ENCODE measurements around the gene IFITM5.

DNA sequence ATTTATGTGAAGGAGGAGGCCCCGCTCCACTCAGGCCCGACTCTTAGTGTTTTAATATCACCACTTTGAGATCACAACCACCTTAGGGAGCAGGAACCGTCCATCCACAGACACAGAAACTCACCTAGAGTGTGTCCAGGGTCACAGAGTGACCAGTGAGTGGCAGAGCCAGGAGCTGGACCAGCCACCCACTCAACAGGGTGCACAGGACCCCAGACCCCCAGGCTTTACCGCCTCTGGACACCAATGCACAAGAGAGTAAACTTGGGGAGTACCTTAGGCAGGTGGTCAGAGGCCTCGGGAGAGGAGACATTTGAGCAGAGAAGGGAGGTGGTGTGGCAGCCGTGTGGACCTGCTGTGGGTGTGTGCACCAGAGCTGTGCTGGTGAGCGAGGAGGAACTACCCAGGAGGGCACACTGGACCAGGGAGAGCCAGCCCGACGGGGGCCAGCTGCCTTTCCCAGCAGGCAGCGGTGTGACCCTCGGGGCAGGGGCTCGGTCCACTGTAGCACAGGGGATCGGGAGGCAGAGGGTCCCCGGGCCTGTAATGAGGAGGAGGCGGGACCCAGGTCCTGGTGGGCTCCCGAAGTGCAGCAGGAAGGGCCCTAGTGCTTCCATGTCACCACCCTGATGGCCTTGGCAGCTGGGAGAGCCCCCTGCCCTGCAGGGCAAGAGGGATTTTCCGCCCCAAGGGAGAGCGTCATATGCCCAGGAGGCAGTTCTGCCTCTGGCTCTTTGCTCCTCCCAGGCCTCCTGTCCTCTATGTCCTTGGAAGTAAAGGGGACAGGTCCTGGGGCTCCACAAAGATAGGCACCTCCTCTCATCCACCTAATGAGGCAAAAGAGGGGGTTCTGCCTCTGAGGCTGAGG is 28.6 kb downstream of the IFITM5 start:
- TF ChIP-seq GATA2 (IDR thresholded peaks at IDR 0.05; ENCODE audit: low read depth, low read length) (no peak), GATA3 (IDR thresholded peaks at IDR 0.05; ENCODE audit: low read depth, low read length) (no peak)
